Myocyte (in vitro differentiated cells): ENCODE measurements around the gene TMEM41B. TPM values are rescaled to one million over a fixed set of nuclear protein-coding genes. Genes with fewer than 3 reads are reported as not detected.
A peak's percentile ranks its signal among the peaks of the same experiment; 100 is the strongest.
"Not testable (repeated sequence)": the region's sequence is repeated elsewhere in the genome, so short reads cannot be mapped to it uniquely, and the experiment has no call there.

ENCODE experiments used
- DNase-seq: peaks from one replicate; pipeline ENCODE4 v3.0.0-alpha.2; 2012; ENCODE audit warnings: low read depth
- total RNA-seq: library from RNA; depleted of rRNA; stranded (reverse); fragments of >200 nt; gene quantifications from 2 replicates; pipeline ENCODE4 v1.2.3, GENCODE V29; 2014

Gene TMEM41B
- total RNA-seq, 1 donor from 2014 or later, result 54.0 TPM

- DNase-seq, result peak; percentile 26
Observed at GRCh38 chr11:9263840-9264315, 50.5 kb downstream of the TMEM41B start.

DNA sequence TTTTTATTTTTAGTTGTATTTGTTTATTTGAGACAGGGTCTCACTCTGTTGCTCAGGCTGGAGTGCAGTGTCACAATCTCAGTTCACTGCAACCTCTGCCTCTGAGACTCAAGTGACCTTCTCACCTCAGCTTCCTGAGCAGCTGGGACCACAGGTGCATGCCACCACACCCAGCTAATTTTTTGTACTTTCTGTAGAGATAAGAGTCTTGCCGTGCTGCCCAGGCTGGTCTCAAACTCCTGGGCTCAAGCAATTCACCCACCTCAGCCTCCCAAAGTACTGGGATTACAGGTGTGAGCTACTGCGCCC, 53.6 kb downstream of the TMEM41B start:
- not testable (repeated sequence) for DNase-seq

DNA sequence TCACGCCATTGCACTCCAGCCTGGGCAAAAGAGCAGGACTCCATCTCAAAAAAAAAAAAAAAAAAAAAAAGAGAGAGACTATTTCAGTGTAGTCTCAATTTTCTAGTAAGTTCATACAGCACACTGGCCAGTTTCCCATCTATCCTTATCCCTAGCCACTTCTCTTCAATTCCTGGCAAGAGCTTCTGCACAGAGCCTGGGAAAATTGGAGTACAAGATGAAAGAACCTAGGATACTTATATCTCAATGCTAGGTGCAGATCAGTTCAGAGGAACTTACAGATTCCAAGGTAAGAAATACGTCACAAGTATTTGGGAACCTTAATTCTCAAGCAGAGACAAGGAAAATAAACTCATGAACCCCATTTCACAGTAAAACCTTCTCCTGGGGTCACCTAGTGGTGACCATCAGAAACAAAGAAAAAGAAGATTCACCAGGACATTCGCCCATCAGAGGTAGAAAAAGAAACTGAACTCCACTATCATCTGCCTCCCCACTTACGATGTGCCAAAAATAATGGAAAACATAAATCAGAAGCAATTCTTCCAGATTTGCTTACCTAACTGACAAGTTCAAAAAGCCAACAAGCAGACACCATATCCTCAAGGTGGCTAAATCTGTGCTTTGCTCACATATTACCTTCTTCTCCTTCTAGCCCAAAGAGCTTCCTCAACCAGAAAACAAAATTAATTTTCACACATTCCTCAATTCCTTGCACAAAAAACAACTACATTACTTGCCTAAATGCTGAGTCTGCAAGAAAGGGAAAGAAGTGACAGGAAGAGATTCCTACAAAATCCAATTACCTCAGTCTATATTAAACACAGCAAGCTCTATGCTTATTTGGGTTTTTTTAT, 54.2 kb downstream of the TMEM41B start:
- DNase-seq, result no peak

- not testable (repeated sequence) for DNase-seq
Observed at GRCh38 chr11:9258279-9258678, 56.1 kb downstream of the TMEM41B start.

DNA sequence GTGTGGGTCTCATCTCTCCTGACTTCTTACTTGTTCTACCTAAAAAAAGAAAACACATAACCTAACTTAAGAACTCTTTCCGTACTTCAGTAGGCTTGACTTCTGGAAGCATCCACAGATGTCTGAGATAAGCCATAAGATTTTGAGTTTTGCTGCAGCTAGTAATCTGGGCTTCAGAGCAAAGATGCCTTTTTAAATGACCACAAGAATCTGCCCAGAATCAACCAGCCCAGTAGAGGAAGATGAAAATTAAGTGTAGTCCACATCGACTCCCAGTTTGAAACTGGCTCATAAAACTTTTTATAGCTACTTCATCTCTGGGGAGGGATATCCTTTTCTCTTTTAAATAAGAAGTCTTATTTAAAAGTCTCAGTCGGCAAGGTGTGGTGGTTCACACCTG, 60.0 kb downstream of the TMEM41B start:
- DNase-seq, result no peak

- DNase-seq, result no peak
Observed at GRCh38 chr11:9253086-9253485, 61.3 kb downstream of the TMEM41B start.

GRCh38 chr11:9251311-9251710, 63.1 kb downstream of the TMEM41B start:
- no peak for DNase-seq

- peak; percentile 29 for DNase-seq
Observed at GRCh38 chr11:9250139-9250582, 64.2 kb downstream of the TMEM41B start.

DNA sequence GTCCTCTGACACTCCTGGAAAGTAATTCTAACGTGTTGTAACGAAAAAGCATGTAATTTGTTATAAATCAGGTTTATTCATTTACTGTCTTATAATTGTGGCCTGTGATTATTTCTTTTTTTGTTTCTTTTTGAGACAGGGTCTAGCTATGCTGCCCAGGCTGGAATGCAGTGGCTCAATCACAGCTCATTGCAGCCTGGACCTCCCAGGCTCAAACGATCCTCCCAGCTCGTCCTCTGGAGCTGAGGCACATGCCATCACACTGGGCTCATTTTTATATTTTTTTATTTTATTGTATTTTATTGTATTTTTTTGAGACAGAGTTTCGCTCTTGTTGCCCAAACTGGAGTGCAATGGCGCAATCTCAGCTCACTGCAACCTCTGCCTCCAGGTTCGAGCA, 65.1 kb downstream of the TMEM41B start:
- no peak for DNase-seq

- DNase-seq, result no peak
Observed at GRCh38 chr11:9247863-9248262, 66.5 kb downstream of the TMEM41B start.

- DNase-seq, result not testable (repeated sequence)
Observed at GRCh38 chr11:9236242-9236641, 78.2 kb downstream of the TMEM41B start.

GRCh38 chr11:9232482-9232881, 81.9 kb downstream of the TMEM41B start:
- no peak for DNase-seq

DNA sequence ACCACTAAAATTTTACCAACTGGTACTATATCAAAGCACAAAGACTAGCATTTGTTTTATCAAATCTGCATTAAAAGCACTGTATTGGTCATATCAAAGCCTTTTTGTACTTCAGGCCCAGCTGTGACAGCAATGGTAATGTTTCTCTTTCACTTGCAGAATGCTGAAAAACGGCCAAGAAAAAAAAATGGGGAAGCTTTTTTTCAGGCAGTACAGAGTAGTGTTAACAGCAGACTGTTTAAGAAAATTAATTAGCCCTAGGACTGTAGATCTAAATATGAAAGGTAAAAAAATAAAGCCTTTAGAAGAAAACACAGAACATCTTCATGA, 82.6 kb downstream of the TMEM41B start:
- DNase-seq, result peak; percentile 53

Other genes with a start within 250 kb of the TMEM41B start
- 1.2 and 8.4 TPM in 2 replicates for gene SCUBE2, start 223.0 kb downstream of the TMEM41B start, total RNA-seq
- 55.3 and 69.5 TPM in 2 replicates for gene DENND5A, start 49.2 kb downstream of the TMEM41B start, total RNA-seq
- gene IPO7, start 70.1 kb upstream of the TMEM41B start, total RNA-seq, result 162 and 183 TPM in 2 replicates
- gene ZNF143, start 146.4 kb upstream of the TMEM41B start, total RNA-seq, result 21.0 and 27.9 TPM in 2 replicates